ENCODE measurements around the gene ALOX5AP. TPM values are rescaled to one million over a fixed set of nuclear protein-coding genes. Genes with fewer than 3 reads are reported as not detected.
A peak's percentile ranks its signal among the peaks of the same experiment; 100 is the strongest.
"Not testable (repeated sequence)": the region's sequence is repeated elsewhere in the genome, so short reads cannot be mapped to it uniquely, and the experiment has no call there.

Gene ALOX5AP
- total RNA-seq, 2 donors from 2014 or later: 56.3 to 72.3 TPM

- Mint-ChIP-seq H3K36me3 (ENCODE audit: insufficient read depth in 2 of 2) (peaks cover 12 to 29% of the 10 kb centered on the region in 2 donors), H3K27ac (no peak overlapping the region), H3K4me1 (ENCODE audit: low read depth) (peaks cover 52% of the 10 kb centered on the region)
Measured at GRCh38 chr13:30745906-30746686, 10.8 kb downstream of the ALOX5AP start.

GRCh38 chr13:30746791-30747190 is 11.4 kb downstream of the ALOX5AP start:
- no peak for ATAC-seq (replicated peaks in 1 of 2)
- Mint-ChIP-seq H3K27me3 (ENCODE audit: low read depth) (peaks cover 9% of the 10 kb centered on the region), H3K9me3 (no peaks in the 10 kb centered on the region), H3K4me1 (ENCODE audit: low read depth) (peaks cover 52% of the 10 kb centered on the region), H3K36me3 (ENCODE audit: insufficient read depth in 2 of 2) (peaks cover 16 to 31% of the 10 kb centered on the region in 2 donors), H3K27ac (no peak overlapping the region), H3K4me3 (no peak overlapping the region)
- no peak for DNase-seq

More at GRCh38 chr13:30745906-30746686, 10.8 kb downstream of the ALOX5AP start:
- H3K27me3 Mint-ChIP-seq (ENCODE audit: low read depth): peaks cover 9% of the 10 kb centered on the region
- ATAC-seq (replicated peaks in 1 of 2) (no peak), DNase-seq (no peak)
- no peaks in the 10 kb centered on the region for H3K9me3 Mint-ChIP-seq
- H3K4me3 Mint-ChIP-seq: peak overlapping the region in 1 of 2 donors; percentile 10

GRCh38 chr13:30747845-30748244 is 12.5 kb downstream of the ALOX5AP start:
- H3K27ac Mint-ChIP-seq; ATAC-seq (replicated peaks in 1 of 2); H3K27me3 Mint-ChIP-seq (ENCODE audit: low read depth); H3K4me3 Mint-ChIP-seq; H3K9me3 Mint-ChIP-seq; DNase-seq: not testable (repeated sequence)
- Mint-ChIP-seq H3K36me3 (ENCODE audit: insufficient read depth in 2 of 2) (peaks cover 19 to 33% of the 10 kb centered on the region in 2 donors), H3K4me1 (ENCODE audit: low read depth) (peaks cover 54% of the 10 kb centered on the region)

GRCh38 chr13:30748717-30749116 is 13.4 kb downstream of the ALOX5AP start:
- H3K4me1 Mint-ChIP-seq (ENCODE audit: low read depth): peaks cover 52% of the 10 kb centered on the region
- H3K4me3 Mint-ChIP-seq: no peak overlapping the region
- no peak for DNase-seq
- H3K27me3 Mint-ChIP-seq (ENCODE audit: low read depth): no peaks in the 10 kb centered on the region
- no peak overlapping the region for H3K27ac Mint-ChIP-seq
- no peaks in the 10 kb centered on the region for H3K9me3 Mint-ChIP-seq
- ATAC-seq (replicated peaks in 1 of 2): no peak
- peaks cover 14 to 26% of the 10 kb centered on the region in 2 donors for H3K36me3 Mint-ChIP-seq (ENCODE audit: insufficient read depth in 2 of 2)

GRCh38 chr13:30750036-30750435 is 14.7 kb downstream of the ALOX5AP start:
- Mint-ChIP-seq H3K27me3 (ENCODE audit: low read depth) (no peaks in the 10 kb centered on the region), H3K9me3 (no peaks in the 10 kb centered on the region), H3K4me1 (ENCODE audit: low read depth) (peaks cover 38% of the 10 kb centered on the region), H3K27ac (no peak overlapping the region), H3K4me3 (no peak overlapping the region), H3K36me3 (ENCODE audit: insufficient read depth in 2 of 2) (peaks cover 14 to 25% of the 10 kb centered on the region in 2 donors)
- DNase-seq (no peak), ATAC-seq (replicated peaks in 1 of 2) (no peak)

- ATAC-seq (replicated peaks in 1 of 2): no peak
- H3K4me3 Mint-ChIP-seq: no peak overlapping the region
- DNase-seq: no peak
- H3K4me1 Mint-ChIP-seq (ENCODE audit: low read depth): peaks cover 25% of the 10 kb centered on the region
- H3K27me3 Mint-ChIP-seq (ENCODE audit: low read depth): no peaks in the 10 kb centered on the region
- H3K27ac Mint-ChIP-seq: no peak overlapping the region
- H3K9me3 Mint-ChIP-seq: no peaks in the 10 kb centered on the region
- peaks cover 11 to 17% of the 10 kb centered on the region in 2 donors for H3K36me3 Mint-ChIP-seq (ENCODE audit: insufficient read depth in 2 of 2)
Measured at GRCh38 chr13:30751183-30751933, 16.0 kb downstream of the ALOX5AP start.

GRCh38 chr13:30752201-30752797 is 17.0 kb downstream of the ALOX5AP start:
- Mint-ChIP-seq H3K36me3 (ENCODE audit: insufficient read depth in 2 of 2) (peaks cover 12 to 17% of the 10 kb centered on the region in 2 donors), H3K4me1 (ENCODE audit: low read depth) (peaks cover 24% of the 10 kb centered on the region), H3K27ac (no peak overlapping the region), H3K9me3 (no peaks in the 10 kb centered on the region), H3K27me3 (ENCODE audit: low read depth) (no peaks in the 10 kb centered on the region), H3K4me3 (no peak overlapping the region)
- no peak for ATAC-seq (replicated peaks in 1 of 2)
- no peak for DNase-seq

GRCh38 chr13:30753030-30753616 is 17.8 kb downstream of the ALOX5AP start:
- Mint-ChIP-seq H3K4me3 (no peak overlapping the region), H3K9me3 (no peaks in the 10 kb centered on the region), H3K27me3 (ENCODE audit: low read depth) (no peaks in the 10 kb centered on the region), H3K4me1 (ENCODE audit: low read depth) (peaks cover 24% of the 10 kb centered on the region), H3K27ac (no peak overlapping the region), H3K36me3 (ENCODE audit: insufficient read depth in 2 of 2) (peaks cover 15 to 18% of the 10 kb centered on the region in 2 donors)
- ATAC-seq (replicated peaks in 1 of 2) (no peak), DNase-seq (no peak)

- no peak for DNase-seq
- peaks cover 11 to 14% of the 10 kb centered on the region in 2 donors for H3K36me3 Mint-ChIP-seq (ENCODE audit: insufficient read depth in 2 of 2)
- no peaks in the 10 kb centered on the region for H3K27me3 Mint-ChIP-seq (ENCODE audit: low read depth)
- no peak overlapping the region for H3K27ac Mint-ChIP-seq
- H3K4me1 Mint-ChIP-seq (ENCODE audit: low read depth): peaks cover 24% of the 10 kb centered on the region
- no peaks in the 10 kb centered on the region for H3K9me3 Mint-ChIP-seq
- no peak for ATAC-seq (replicated peaks in 1 of 2)
- H3K4me3 Mint-ChIP-seq: no peak overlapping the region
Measured at GRCh38 chr13:30755678-30756077, 20.3 kb downstream of the ALOX5AP start.

GRCh38 chr13:30757026-30757742 is 21.8 kb downstream of the ALOX5AP start:
- no peaks in the 10 kb centered on the region for H3K27me3 Mint-ChIP-seq (ENCODE audit: low read depth)

GRCh38 chr13:30759748-30760147 is 24.4 kb downstream of the ALOX5AP start:
- DNase-seq: no peak
- H3K27me3 Mint-ChIP-seq (ENCODE audit: low read depth): no peaks in the 10 kb centered on the region
- no peak for ATAC-seq (replicated peaks in 1 of 2)
- H3K9me3 Mint-ChIP-seq: no peaks in the 10 kb centered on the region
- no peak overlapping the region for H3K27ac Mint-ChIP-seq
- H3K36me3 Mint-ChIP-seq (ENCODE audit: insufficient read depth in 2 of 2): peaks cover 8 to 11% of the 10 kb centered on the region in 2 donors
- H3K4me3 Mint-ChIP-seq: no peak overlapping the region
- H3K4me1 Mint-ChIP-seq (ENCODE audit: low read depth): no peaks in the 10 kb centered on the region

More at GRCh38 chr13:30757026-30757742, 21.8 kb downstream of the ALOX5AP start:
- H3K27ac Mint-ChIP-seq: no peak overlapping the region
- DNase-seq (no peak), ATAC-seq (replicated peaks in 1 of 2) (no peak)
- peaks cover 5 to 6% of the 10 kb centered on the region in 2 donors for H3K36me3 Mint-ChIP-seq (ENCODE audit: insufficient read depth in 2 of 2)
- H3K4me1 Mint-ChIP-seq (ENCODE audit: low read depth): peaks cover 12% of the 10 kb centered on the region
- no peaks in the 10 kb centered on the region for H3K9me3 Mint-ChIP-seq
- no peak overlapping the region for H3K4me3 Mint-ChIP-seq

GRCh38 chr13:30762643-30763042 is 27.3 kb downstream of the ALOX5AP start:
- ATAC-seq (replicated peaks in 1 of 2) (no peak), DNase-seq (no peak)
- peaks cover 7 to 13% of the 10 kb centered on the region in 2 donors for H3K36me3 Mint-ChIP-seq (ENCODE audit: insufficient read depth in 2 of 2)
- no peak overlapping the region for H3K27ac Mint-ChIP-seq
- H3K9me3 Mint-ChIP-seq: no peaks in the 10 kb centered on the region
- H3K4me1 Mint-ChIP-seq (ENCODE audit: low read depth): peaks cover 19% of the 10 kb centered on the region
- no peak overlapping the region for H3K4me3 Mint-ChIP-seq
- no peaks in the 10 kb centered on the region for H3K27me3 Mint-ChIP-seq (ENCODE audit: low read depth)
